ENCODE data around the gene FAM83B.

DNA sequence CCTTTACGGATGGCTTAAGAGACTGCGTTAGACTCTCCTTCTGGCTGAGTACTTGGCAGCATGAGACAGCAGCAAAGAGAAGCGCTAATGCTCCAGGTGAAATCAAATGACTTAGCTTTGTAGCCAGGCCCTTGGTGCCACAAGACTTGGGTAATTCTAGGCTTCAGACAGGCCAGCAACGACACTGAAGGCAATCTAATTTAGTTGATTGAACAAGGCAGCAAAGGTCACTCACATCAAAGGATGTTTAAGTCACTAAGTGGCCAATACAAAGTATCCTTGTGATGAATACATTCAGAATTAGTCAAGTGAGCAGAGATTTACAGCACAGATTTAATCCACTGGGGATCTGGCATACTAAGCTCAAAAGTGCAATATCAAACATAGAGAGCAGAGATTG lies 113.2 kb downstream of the FAM83B start:
- no peak for TF ChIP-seq MAX (IDR thresholded peaks at IDR 0.05; ENCODE audit: low read depth, low read length)
- TF ChIP-seq GABPA (IDR thresholded peaks at IDR 0.05; ENCODE audit: low read depth): no peak
- TF ChIP-seq IRF4 (IDR thresholded peaks at IDR 0.05; ENCODE audit: low read depth, low read length): no peak
- no peak for TF ChIP-seq USF2 (IDR thresholded peaks at IDR 0.05; ENCODE audit: borderline replicate concordance, low read depth, low read length)
- TF ChIP-seq NR2C2 (IDR thresholded peaks at IDR 0.05; ENCODE audit: borderline replicate concordance, control insufficient read depth, insufficient read length, low read depth): no peak
- no peak for TF ChIP-seq ZNF687 (IDR thresholded peaks at IDR 0.05)
- no peak for TF ChIP-seq POLR2A (IDR thresholded peaks at IDR 0.05; ENCODE audit: low read depth, low read length)
- TF ChIP-seq CREB1 (IDR thresholded peaks at IDR 0.05; ENCODE audit: low read depth): no peak
- TF ChIP-seq POLR2AphosphoS5 (IDR thresholded peaks at IDR 0.05; ENCODE audit: low read length): no peak
- no peak for TF ChIP-seq MYB (IDR thresholded peaks at IDR 0.05; ENCODE audit: borderline replicate concordance, low read depth, low read length)
- TF ChIP-seq TAF1 (IDR thresholded peaks at IDR 0.05; ENCODE audit: borderline replicate concordance, low read depth, low read length): no peak
- no peak for TF ChIP-seq ESRRA (IDR thresholded peaks at IDR 0.05; ENCODE audit: low read length)

Data from GM12878 (cell line).